ENCODE data around the gene C1QTNF12.
"Not testable (repeated sequence)": the region's sequence is repeated elsewhere in the genome, so short reads cannot be mapped to it uniquely, and the experiment has no call there.

Gene C1QTNF12

GRCh38 chr1:1199141-1199960 lies 47.2 kb downstream of the C1QTNF12 start:
- no peak for DNase-seq (ENCODE audit: low spot score)

DNA sequence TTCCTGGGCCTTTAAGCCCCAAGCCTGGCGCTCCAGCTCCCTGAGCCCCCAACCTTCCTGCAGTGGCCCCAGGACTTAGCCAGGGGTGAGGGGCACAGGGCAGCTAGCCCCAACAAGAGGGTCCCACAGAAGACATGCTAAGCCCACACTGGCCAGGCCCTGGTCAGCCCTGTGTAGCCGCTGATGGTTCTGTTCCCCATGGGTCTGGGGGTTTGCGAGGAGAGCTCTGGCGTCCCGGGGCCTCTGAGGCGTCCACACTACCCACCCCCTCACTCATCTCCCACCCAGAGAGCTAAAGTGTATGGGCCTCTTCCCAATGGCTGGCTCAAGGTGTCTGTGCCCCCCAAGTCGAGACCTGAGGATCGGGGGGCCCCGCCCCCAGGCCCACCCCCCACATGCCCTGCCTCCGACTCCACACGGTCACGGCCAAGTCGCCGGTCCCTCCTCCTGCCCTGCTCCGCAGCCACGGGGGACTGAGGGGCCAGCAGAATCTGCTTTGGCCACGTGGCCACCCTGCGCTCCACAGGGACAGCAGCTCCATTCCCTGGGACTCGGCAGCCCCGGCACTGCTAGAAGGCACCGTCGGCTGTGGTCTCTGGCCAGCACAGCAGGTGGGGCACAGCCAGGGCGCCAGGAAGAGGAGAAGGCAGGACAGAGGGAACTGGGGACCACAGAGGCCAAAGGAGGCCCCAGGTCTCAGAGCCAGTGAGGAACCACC lies 47.9 kb downstream of the C1QTNF12 start:
- DNase-seq (ENCODE audit: low spot score): no peak

DNA sequence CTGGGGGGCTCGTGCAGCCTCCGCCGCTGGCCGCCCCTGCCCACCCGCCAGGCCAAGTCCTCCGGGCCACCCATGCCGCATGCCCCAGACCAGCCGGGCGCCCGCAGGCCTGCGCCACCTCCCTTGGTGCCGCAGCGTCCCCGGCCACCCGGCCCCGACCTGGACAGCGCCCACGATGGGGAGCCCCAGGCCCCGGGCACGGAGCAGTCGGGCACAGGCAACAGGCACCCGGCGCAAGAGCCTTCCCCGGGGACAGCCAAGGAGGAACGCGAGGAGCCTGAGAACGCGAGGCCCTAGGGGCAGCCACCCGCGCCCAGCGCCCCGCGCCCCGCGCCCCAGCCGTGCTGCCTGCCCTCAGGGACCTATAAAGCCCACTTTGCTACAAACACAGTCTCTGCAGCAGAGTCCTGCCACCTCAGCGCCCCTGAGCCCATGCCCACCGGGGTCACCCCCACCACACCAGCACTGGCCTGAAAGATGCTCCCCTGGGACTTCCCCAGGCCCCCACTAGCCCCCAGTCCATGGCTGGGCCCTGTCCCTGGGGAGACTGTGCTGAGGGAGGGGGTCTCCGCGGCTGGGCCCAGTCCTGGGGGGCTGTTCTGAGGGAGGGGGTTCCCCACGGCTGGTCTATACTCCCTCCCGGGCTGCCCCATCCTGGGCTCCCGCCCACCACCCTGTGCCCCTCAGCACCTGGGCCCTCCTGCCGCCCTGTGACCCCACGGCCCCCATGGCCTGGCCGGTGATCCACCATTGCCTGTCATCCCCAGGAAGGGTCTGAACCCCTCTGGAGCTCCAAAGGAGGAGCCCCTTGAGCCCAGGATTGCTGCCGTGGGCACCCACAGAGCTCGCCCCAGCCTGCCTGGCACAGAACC lies 48.7 kb downstream of the C1QTNF12 start:
- no peak for DNase-seq (ENCODE audit: low spot score)

DNA sequence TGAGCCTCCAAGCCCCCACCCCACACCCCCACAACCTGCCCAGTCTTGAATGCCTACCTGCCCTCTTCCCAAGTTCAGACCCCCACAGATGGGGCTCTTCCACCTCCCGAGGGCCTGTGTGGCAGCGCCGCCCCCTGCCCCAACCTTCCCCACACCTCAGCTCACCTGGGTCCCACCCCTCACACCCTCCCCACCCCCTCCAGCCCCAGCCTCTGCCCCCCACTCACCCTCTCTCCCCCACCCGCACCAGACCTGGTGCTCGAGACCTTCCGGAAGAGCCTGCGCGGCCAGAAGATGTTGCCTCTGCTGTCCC lies 49.4 kb downstream of the C1QTNF12 start:
- DNase-seq (ENCODE audit: low spot score): no peak

GRCh38 chr1:1196431-1197187 lies 49.9 kb downstream of the C1QTNF12 start:
- no peak for DNase-seq (ENCODE audit: low spot score)

DNA sequence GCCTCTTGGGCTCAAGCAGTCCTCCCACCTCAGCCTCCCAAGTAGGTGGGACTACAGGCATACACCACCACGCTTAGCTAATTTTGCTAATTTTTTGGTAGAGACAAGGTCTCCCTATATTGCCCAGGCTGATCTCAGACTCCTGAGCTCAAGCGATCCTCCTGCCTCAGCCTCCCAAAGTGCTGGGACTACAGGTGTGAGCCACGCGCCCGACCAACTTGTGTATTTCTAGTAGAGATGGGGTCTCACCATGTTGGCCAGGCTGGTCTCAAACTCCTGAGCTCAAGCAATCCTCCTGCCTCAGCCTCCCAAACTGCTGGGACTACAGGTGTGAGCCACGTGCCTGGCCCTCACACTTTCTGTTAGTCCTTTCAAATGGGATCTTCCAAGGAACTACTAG lies 50.8 kb downstream of the C1QTNF12 start:
- not testable (repeated sequence) for DNase-seq (ENCODE audit: low spot score)

DNA sequence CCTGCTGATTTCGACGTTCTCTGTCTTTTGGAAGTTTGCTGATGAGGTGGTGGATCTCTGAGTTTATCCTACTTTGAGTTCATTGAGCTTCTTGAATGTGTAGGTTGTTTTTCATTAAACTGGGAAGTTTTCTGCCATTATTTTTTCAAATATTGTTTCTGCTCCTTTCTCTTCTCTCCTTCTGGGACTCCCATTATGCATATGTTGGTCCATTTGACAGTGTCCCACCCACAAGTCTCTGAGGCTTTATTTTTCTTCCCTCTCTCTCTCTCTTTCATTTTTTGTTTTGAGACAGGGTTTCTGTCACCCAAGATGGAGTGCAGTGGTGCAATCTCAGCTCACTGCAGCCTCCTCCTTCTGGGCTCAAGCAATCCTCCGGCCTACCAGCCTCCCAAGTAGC lies 51.8 kb downstream of the C1QTNF12 start:
- DNase-seq (ENCODE audit: low spot score): no peak

Data from COLO829 (cell line).